H9 (cell line): ENCODE measurements around the gene SLC35G6. TPM values are rescaled to one million over a fixed set of nuclear protein-coding genes. Genes with fewer than 3 reads are reported as not detected.

Source experiments
- DNase-seq: peaks from one replicate; pipeline ENCODE4 v3.0.0-alpha.2; 2017
- H2AFZ ChIP-seq: one replicate; pipeline ENCODE4 v1.6.1; 2013; ENCODE audit warnings: mild to moderate bottlenecking, low read length, control low read depth, moderate library complexity
- H2AK5ac ChIP-seq: 2 replicates; pipeline ENCODE4 v1.6.1; 2013; ENCODE audit warnings: low read length, control low read depth, mixed read lengths; ENCODE audit not compliant: insufficient read length
- H2BK120ac ChIP-seq: one replicate; pipeline ENCODE4 v1.6.1; 2013; ENCODE audit warnings: low read depth, mild to moderate bottlenecking, low read length, control low read depth, inconsistent platforms; ENCODE audit not compliant: poor library complexity, severe bottlenecking
- H2BK12ac ChIP-seq: 2 replicates; pipeline ENCODE4 v1.6.1; 2013; ENCODE audit warnings: low read length, control low read depth, mixed read lengths, low read depth; ENCODE audit not compliant: insufficient read length
- H2BK15ac ChIP-seq: 2 replicates; pipeline ENCODE4 v1.6.1; 2013; ENCODE audit warnings: low read depth, low read length, control low read depth
- H2BK20ac ChIP-seq: one replicate; pipeline ENCODE4 v1.6.1; 2013; ENCODE audit warnings: low read depth, mild to moderate bottlenecking, low read length, control low read depth, inconsistent platforms; ENCODE audit not compliant: poor library complexity, severe bottlenecking
- H2BK5ac ChIP-seq: 2 replicates; pipeline ENCODE4 v1.6.1; 2013; ENCODE audit warnings: low read length, control low read depth, mixed read lengths; ENCODE audit not compliant: insufficient read length
- H3K14ac ChIP-seq: 2 replicates; pipeline ENCODE4 v1.6.1; 2013; ENCODE audit warnings: low read length, control low read depth; ENCODE audit not compliant: insufficient read depth
- H3K18ac ChIP-seq: 2 replicates; pipeline ENCODE4 v1.6.1; 2013; ENCODE audit warnings: low read depth, mild to moderate bottlenecking, mixed read lengths, low read length, control low read depth; ENCODE audit not compliant: insufficient read length
- H3K23ac ChIP-seq: 2 replicates; pipeline ENCODE4 v1.6.1; 2013; ENCODE audit warnings: low read length, control low read depth, mixed read lengths, low read depth; ENCODE audit not compliant: insufficient read length
- H3K23me2 ChIP-seq: 2 replicates; pipeline ENCODE4 v1.6.1; 2013; ENCODE audit warnings: low read depth, mild to moderate bottlenecking, mixed read lengths, low read length, control low read depth; ENCODE audit not compliant: insufficient read length, poor library complexity, severe bottlenecking
- H3K27ac ChIP-seq: 2 replicates; pipeline ENCODE4 v1.5.1; 2013; ENCODE audit warnings: low read length, control low read depth, mixed read lengths, low read depth; ENCODE audit not compliant: insufficient read length
- H3K27me3 ChIP-seq: 2 replicates; pipeline ENCODE4 v1.6.1; 2013; ENCODE audit warnings: low read length, control low read depth, inconsistent platforms; ENCODE audit not compliant: insufficient read depth
- H3K4ac ChIP-seq: 2 replicates; pipeline ENCODE4 v1.6.1; 2013; ENCODE audit warnings: low read depth, mild to moderate bottlenecking, control low read depth, inconsistent platforms, low read length, moderate library complexity
- H3K4me1 ChIP-seq: 2 replicates; pipeline ENCODE4 v1.6.1; 2013; ENCODE audit warnings: low read length, control low read depth, inconsistent platforms; ENCODE audit not compliant: insufficient read depth
- H3K4me2 ChIP-seq: 2 replicates; pipeline ENCODE4 v1.6.1; 2013; ENCODE audit warnings: low read length, control low read depth, mixed read lengths; ENCODE audit not compliant: insufficient read length, insufficient read depth
- H3K56ac ChIP-seq: 2 replicates; pipeline ENCODE4 v1.6.1; 2013; ENCODE audit warnings: low read depth, mild to moderate bottlenecking, mixed read lengths, low read length, control low read depth; ENCODE audit not compliant: insufficient read length
- H3K79me1 ChIP-seq: 2 replicates; pipeline ENCODE4 v1.6.1; 2013; ENCODE audit warnings: low read depth, mild to moderate bottlenecking, moderate library complexity, low read length, control low read depth, inconsistent platforms; ENCODE audit not compliant: insufficient read depth, poor library complexity, severe bottlenecking
- H3K79me2 ChIP-seq: 2 replicates; pipeline ENCODE4 v1.6.1; 2013; ENCODE audit warnings: low read length, control low read depth, inconsistent platforms; ENCODE audit not compliant: insufficient read depth
- H3K9ac ChIP-seq: 2 replicates; pipeline ENCODE4 v1.6.1; 2013; ENCODE audit warnings: low read length, control low read depth, mixed read lengths; ENCODE audit not compliant: insufficient read length; ENCODE audit errors: extremely low read depth
- H3K9me3 ChIP-seq: one replicate; pipeline ENCODE4 v1.6.1; 2013; ENCODE audit warnings: low read depth, low read length, inconsistent platforms; ENCODE audit not compliant: control insufficient read depth
- H3T11ph ChIP-seq: one replicate; pipeline ENCODE4 v1.6.1; 2013; ENCODE audit warnings: mild to moderate bottlenecking, low read length, control low read depth, inconsistent platforms
- H4K20me1 ChIP-seq: one replicate; pipeline ENCODE4 v1.6.1; 2013; ENCODE audit not compliant: control insufficient read depth, insufficient read length, insufficient read depth
- H4K5ac ChIP-seq: 2 replicates; pipeline ENCODE4 v1.6.1; 2013; ENCODE audit warnings: low read depth, mild to moderate bottlenecking, mixed read lengths, low read length, control low read depth; ENCODE audit not compliant: insufficient read length
- H4K8ac ChIP-seq: replicated peaks from 2 replicates; pipeline ENCODE4 v1.6.1; 2013; ENCODE audit warnings: low read length, control low read depth, mixed read lengths, low read depth; ENCODE audit not compliant: insufficient read length
- H4K91ac ChIP-seq: 2 replicates; pipeline ENCODE4 v1.6.1; 2013; ENCODE audit warnings: low read depth, mild to moderate bottlenecking, moderate library complexity, mixed read lengths, low read length, control low read depth; ENCODE audit not compliant: insufficient read length
- H3K27ac Mint-ChIP-seq, 3 experiments: 2 replicates in 2 of 3; 3 replicates in 1 of 3; pipeline ENCODE4 v1.8.0; 2020 to 2021; ENCODE audit warnings: mixed read lengths in 3 of 3, mild to moderate bottlenecking in 1 of 3, moderate library complexity in 1 of 3
- H3K27me3 Mint-ChIP-seq: 2 replicates; pipeline ENCODE4 v1.8.0; 2021; ENCODE audit warnings: low read depth, mild to moderate bottlenecking, moderate library complexity, mixed read lengths
- H3K36me3 Mint-ChIP-seq, 3 experiments: 2 replicates in 2 of 3; 3 replicates in 1 of 3; pipeline ENCODE4 v1.8.0; 2020 to 2021; ENCODE audit warnings: low read depth in 3 of 3, mixed read lengths in 3 of 3; ENCODE audit not compliant: insufficient read depth in 1 of 3
- H3K4me1 Mint-ChIP-seq, 2 experiments: 2 replicates each; pipeline ENCODE4 v1.8.0; 2020; ENCODE audit warnings: mixed read lengths in 2 of 2
- H3K4me3 Mint-ChIP-seq, 2 experiments: 2 replicates in 1 of 2; 3 replicates in 1 of 2; pipeline ENCODE4 v1.8.0; 2020 to 2021; ENCODE audit warnings: mild to moderate bottlenecking in 2 of 2, mixed read lengths in 2 of 2, moderate library complexity in 1 of 2
- H3K9me3 Mint-ChIP-seq, 2 experiments: 2 replicates in 1 of 2; 3 replicates in 1 of 2; pipeline ENCODE4 v1.8.0; 2020; ENCODE audit warnings: mild to moderate bottlenecking in 2 of 2, mixed read lengths in 2 of 2, moderate library complexity in 1 of 2
- CTCF ChIP-seq: fragments of 200-600 bp; sonication (generic); conservative IDR thresholded peaks from 3 replicates; pipeline ENCODE4 v1.8.0; 2021; ENCODE audit warnings: antibody characterized with exemption, mild to moderate bottlenecking
- total RNA-seq: library from RNA; stranded (reverse); gene quantifications from 2 replicates; pipeline ENCODE4 v1.2.1, GENCODE V29; 2021

Gene SLC35G6
- total RNA-seq, 1 experiment from 2014 or later = not detected

GRCh38 chr17:7528842-7529241 lies 47.6 kb downstream of the SLC35G6 start:
- no peaks in the 10 kb centered on the region for H3K79me1 ChIP-seq
- H4K5ac ChIP-seq = no peak overlapping the region
- Mint-ChIP-seq H3K27ac (no peak overlapping the region), H3K4me1 (no peaks in the 10 kb centered on the region), H3K36me3 (peaks cover 6 to 11% (median 9%) of the 10 kb centered on the region in 3 experiments; a peak in 6 of 7 replicates), H3K4me3 (no peak overlapping the region), H3K27me3 (peaks cover 10% of the 10 kb centered on the region), H3K9me3 (peaks cover 27 to 32% of the 10 kb centered on the region in 2 experiments)
- no peak for DNase-seq
- no peak overlapping the region for H3T11ph ChIP-seq
- H2BK12ac ChIP-seq = no peak overlapping the region
- H3K79me2 ChIP-seq = no peaks in the 10 kb centered on the region
- no peaks in the 10 kb centered on the region for H3K23me2 ChIP-seq
- H3K4ac ChIP-seq = no peak overlapping the region
- H2AFZ ChIP-seq = no peak overlapping the region
- H3K9ac ChIP-seq = no peak overlapping the region
- H2BK5ac ChIP-seq = no peak overlapping the region
- TF ChIP-seq CTCF = no peak
- H3K27ac ChIP-seq = no peak overlapping the region
- H2AK5ac ChIP-seq = no peak overlapping the region
- H3K27me3 ChIP-seq = no peaks in the 10 kb centered on the region
- H3K4me1 ChIP-seq = no peaks in the 10 kb centered on the region
- no peak overlapping the region for H4K8ac ChIP-seq
- H3K56ac ChIP-seq = no peak overlapping the region
- H3K23ac ChIP-seq = no peak overlapping the region
- no peak overlapping the region for H2BK15ac ChIP-seq
- no peak overlapping the region for H2BK20ac ChIP-seq
- H4K20me1 ChIP-seq = no peaks in the 10 kb centered on the region
- H2BK120ac ChIP-seq = no peak overlapping the region
- H4K91ac ChIP-seq = no peak overlapping the region
- no peak overlapping the region for H3K18ac ChIP-seq
- no peak overlapping the region for H3K14ac ChIP-seq
- H3K4me2 ChIP-seq = no peak overlapping the region
- H3K9me3 ChIP-seq = no peaks in the 10 kb centered on the region
